Thyroid gland (tissue), 4 donors: ENCODE data around the gene FGF18. TPM values are rescaled to one million over a fixed set of nuclear protein-coding genes. Genes with fewer than 3 reads are reported as not detected.

Experiments
- DNase-seq, 2 donors: peaks; one replicate each; pipeline ENCODE4 v3.0.0-alpha.2; 2019
- H3K27ac ChIP-seq, 3 donors: fragments of 200-600 bp; sonication (generic); 1 replicate in 2 of 3; 2 replicates in 1 of 3; pipeline ENCODE4 v1.5.1; 2016 to 2019; ENCODE audit warnings: mild to moderate bottlenecking in 1 of 3, moderate library complexity in 1 of 3
- H3K27me3 ChIP-seq: fragments of 200-600 bp; sonication (generic); one replicate; pipeline ENCODE4 v1.5.1; 2019
- H3K36me3 ChIP-seq, 2 donors: fragments of 200-600 bp; sonication (generic); one replicate each; pipeline ENCODE4 v1.5.1; 2016 to 2019
- H3K4me1 ChIP-seq, 2 donors: fragments of 200-600 bp; sonication (generic); one replicate each; pipeline ENCODE4 v1.5.1; 2017 to 2019
- H3K4me3 ChIP-seq, 3 donors: fragments of 200-600 bp; sonication (generic); replicated peaks in 1 of 3; 1 replicate in 2 of 3; 2 replicates in 1 of 3; pipeline ENCODE4 v1.5.1; 2016; ENCODE audit warnings: mild to moderate bottlenecking in 1 of 3
- H3K9me3 ChIP-seq: fragments of 200-600 bp; sonication (generic); one replicate; pipeline ENCODE4 v1.5.1; 2017
- POLR2A ChIP-seq, 2 donors: fragments of 450-650 bp; IDR thresholded peaks; one replicate each; pipeline ENCODE4 v1.6.1; 2017; ENCODE audit warnings: antibody characterized with exemption in 2 of 2, mild to moderate bottlenecking in 2 of 2, moderate library complexity in 1 of 2
- WGBS, 2 donors: methylation state at CpG; one replicate each; pipeline ENCODE4 v1.1.5; 2017; 5-methylcytosine and 5-hydroxymethylcytosine counted together
- intact Hi-C: fragments of 100-400 bp; cut with DNase I; formaldehyde crosslinking; loops from one replicate; pipeline ENCODE4 v1.15.1; 2023
- total RNA-seq, 4 donors: library from RNA; depleted of rRNA; stranded (reverse); fragments of >200 nt; gene quantifications; one replicate each; pipeline ENCODE4 v1.2.3, GENCODE V29; 2016
- TF ChIP-seq, protein P1 (sequence below), 6 experiments: fragments of 200-600 bp in 3 of 6; fragments of 450-650 bp in 3 of 6; sonication (generic) in 3 of 6; IDR thresholded peaks; one replicate each; pipeline ENCODE4 v1.5.1; 2016 to 2019; ENCODE audit warnings: antibody characterized with exemption in 6 of 6, mild to moderate bottlenecking in 2 of 6, inconsistent platforms in 1 of 6, moderate library complexity in 1 of 6

The FGF18 gene
- total RNA-seq, 4 donors from 2014 or later, result 0.67 to 1.4 (median 1.0) TPM; not detected in 1

DNA sequence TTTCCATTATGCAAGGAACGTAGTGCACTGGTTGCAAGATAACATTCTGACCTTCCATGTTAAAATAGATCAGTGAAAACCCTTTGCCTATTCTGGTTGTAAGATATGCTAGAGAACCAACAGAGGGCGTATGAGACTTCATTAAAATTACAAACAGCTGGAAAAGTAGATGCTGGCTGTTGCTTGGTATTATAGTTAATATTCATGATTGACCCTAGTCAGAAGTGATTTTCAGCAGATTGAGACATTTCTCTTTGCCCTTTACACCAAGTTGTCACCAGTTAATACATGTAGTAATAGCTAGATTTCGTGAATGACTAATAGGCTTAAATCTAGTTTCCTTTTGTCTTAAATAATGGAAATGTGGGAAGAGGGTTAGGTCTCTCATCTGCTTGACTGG lies 13.8 kb upstream of the FGF18 start:
- H3K36me3 ChIP-seq, result peaks cover 33 to 57% of the 10 kb centered on the region in 2 donors
- H3K9me3 ChIP-seq, result no peaks in the 10 kb centered on the region
- TF ChIP-seq, protein P1, sequence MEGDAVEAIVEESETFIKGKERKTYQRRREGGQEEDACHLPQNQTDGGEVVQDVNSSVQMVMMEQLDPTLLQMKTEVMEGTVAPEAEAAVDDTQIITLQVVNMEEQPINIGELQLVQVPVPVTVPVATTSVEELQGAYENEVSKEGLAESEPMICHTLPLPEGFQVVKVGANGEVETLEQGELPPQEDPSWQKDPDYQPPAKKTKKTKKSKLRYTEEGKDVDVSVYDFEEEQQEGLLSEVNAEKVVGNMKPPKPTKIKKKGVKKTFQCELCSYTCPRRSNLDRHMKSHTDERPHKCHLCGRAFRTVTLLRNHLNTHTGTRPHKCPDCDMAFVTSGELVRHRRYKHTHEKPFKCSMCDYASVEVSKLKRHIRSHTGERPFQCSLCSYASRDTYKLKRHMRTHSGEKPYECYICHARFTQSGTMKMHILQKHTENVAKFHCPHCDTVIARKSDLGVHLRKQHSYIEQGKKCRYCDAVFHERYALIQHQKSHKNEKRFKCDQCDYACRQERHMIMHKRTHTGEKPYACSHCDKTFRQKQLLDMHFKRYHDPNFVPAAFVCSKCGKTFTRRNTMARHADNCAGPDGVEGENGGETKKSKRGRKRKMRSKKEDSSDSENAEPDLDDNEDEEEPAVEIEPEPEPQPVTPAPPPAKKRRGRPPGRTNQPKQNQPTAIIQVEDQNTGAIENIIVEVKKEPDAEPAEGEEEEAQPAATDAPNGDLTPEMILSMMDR (IDR thresholded peaks at IDR 0.05), result peak in 2 of 6 experiments; percentile 23 to 35
- no peak for TF ChIP-seq POLR2A (IDR thresholded peaks at IDR 0.05)
- intact Hi-C loops, result no loop called here
- no peak for DNase-seq
- 73 to 80% methylated on average over 3 of the region's 3 CpGs for WGBS, 2 donors
- H3K4me3 ChIP-seq, result no peak overlapping the region
- H3K27me3 ChIP-seq, result no peaks in the 10 kb centered on the region
- no peak overlapping the region for H3K27ac ChIP-seq
- no peaks in the 10 kb centered on the region for H3K4me1 ChIP-seq

- intact Hi-C loops, result no loop called here
- Histone ChIP-seq H3K4me1 (no peaks in the 10 kb centered on the region), H3K27me3 (no peaks in the 10 kb centered on the region), H3K27ac (no peak overlapping the region), H3K4me3 (no peak overlapping the region), H3K9me3 (no peaks in the 10 kb centered on the region), H3K36me3 (peaks cover 24 to 55% of the 10 kb centered on the region in 2 donors)
- TF ChIP-seq POLR2A (IDR thresholded peaks at IDR 0.05), result no peak
- TF ChIP-seq, protein P1 (IDR thresholded peaks at IDR 0.05), result no peak
- no peak for DNase-seq
- 86 to 89% methylated on average over 4 of the region's 4 CpGs for WGBS, 2 donors
Measured at GRCh38 chr5:171407234-171407633, 12.2 kb upstream of the FGF18 start.

- TF ChIP-seq, protein P1 (IDR thresholded peaks at IDR 0.05), result no peak
- TF ChIP-seq POLR2A (IDR thresholded peaks at IDR 0.05), result no peak
- Histone ChIP-seq H3K27ac (no peak overlapping the region), H3K9me3 (no peaks in the 10 kb centered on the region), H3K36me3 (peaks cover 26 to 55% of the 10 kb centered on the region in 2 donors), H3K4me1 (no peaks in the 10 kb centered on the region), H3K4me3 (no peak overlapping the region), H3K27me3 (no peaks in the 10 kb centered on the region)
- WGBS, 2 donors, result 96% methylated on average over 8 of the region's 8 CpGs
- no peak for DNase-seq
- intact Hi-C loops, result no loop called here
Measured at GRCh38 chr5:171409164-171410136, 10.0 kb upstream of the FGF18 start.

DNA sequence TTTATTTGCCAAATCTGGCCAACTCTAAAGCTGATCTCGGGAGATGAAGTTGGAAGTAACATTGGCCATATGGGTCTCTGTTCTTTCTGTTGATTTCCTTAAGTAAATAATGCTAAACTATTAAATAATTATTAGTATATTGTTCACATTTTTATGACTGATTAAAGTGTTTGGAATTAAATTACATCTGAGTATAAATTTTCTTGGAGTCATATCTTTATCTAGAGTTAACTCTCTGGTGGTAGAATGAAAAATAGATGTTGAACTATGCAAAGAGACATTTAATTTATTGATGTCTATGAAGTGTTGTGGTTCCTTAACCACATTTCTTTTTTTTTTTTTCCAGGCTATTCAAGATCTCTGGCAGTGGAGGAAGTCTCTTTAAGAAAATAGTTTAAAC lies 9.3 kb upstream of the FGF18 start:
- H3K4me3 ChIP-seq, result no peak overlapping the region
- no peak overlapping the region for H3K27ac ChIP-seq
- TF ChIP-seq, protein P1 (IDR thresholded peaks at IDR 0.05), result no peak
- TF ChIP-seq POLR2A (IDR thresholded peaks at IDR 0.05), result no peak
- no peaks in the 10 kb centered on the region for H3K27me3 ChIP-seq
- H3K9me3 ChIP-seq, result no peaks in the 10 kb centered on the region
- H3K36me3 ChIP-seq, result peaks cover 20 to 50% of the 10 kb centered on the region in 2 donors
- no peaks in the 10 kb centered on the region for H3K4me1 ChIP-seq
- no peak for DNase-seq
- intact Hi-C loops, result no loop called here
- WGBS, 2 donors, result 30 to 32% methylated on average over 1 of the region's 1 CpG

DNA sequence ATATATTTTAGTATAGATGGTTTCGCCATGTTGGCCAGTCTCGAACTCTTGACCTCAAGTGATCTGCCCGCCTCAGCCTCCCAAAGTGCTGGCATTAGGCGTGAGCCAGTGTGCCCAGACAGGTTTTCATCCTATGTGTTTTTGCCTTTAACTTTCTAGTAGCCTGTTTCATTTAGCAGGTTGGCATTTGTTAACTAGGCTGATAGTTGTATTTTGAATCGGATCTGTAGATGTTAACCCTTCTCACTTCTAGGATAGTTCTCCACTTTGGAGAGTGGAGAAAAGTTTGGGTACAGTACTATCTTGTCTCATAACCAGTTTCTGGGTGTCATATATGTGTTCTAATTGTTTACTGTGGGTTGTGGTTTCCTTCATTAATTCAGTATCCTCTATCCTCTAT lies 7.3 kb upstream of the FGF18 start:
- H3K36me3 ChIP-seq, result peaks cover 6 to 32% of the 10 kb centered on the region in 2 donors
- H3K27me3 ChIP-seq, result no peaks in the 10 kb centered on the region
- no peak for DNase-seq
- H3K4me1 ChIP-seq, result peaks cover 0 to 3% of the 10 kb centered on the region in 2 donors
- intact Hi-C loops, result no loop called here
- H3K27ac ChIP-seq, result no peak overlapping the region
- 93 to 95% methylated on average over 5 of the region's 5 CpGs for WGBS, 2 donors
- H3K9me3 ChIP-seq, result no peaks in the 10 kb centered on the region
- no peak for TF ChIP-seq POLR2A (IDR thresholded peaks at IDR 0.05)
- TF ChIP-seq, protein P1 (IDR thresholded peaks at IDR 0.05), result no peak
- H3K4me3 ChIP-seq, result no peak overlapping the region
